ENCODE results near the gene MBTPS1. TPM values are rescaled to one million over a fixed set of nuclear protein-coding genes. Genes with fewer than 3 reads are reported as not detected.

Gene MBTPS1
- total and polyA plus RNA-seq, 2 donors from 2014 or later, result 45.5 to 91.7 TPM

DNA sequence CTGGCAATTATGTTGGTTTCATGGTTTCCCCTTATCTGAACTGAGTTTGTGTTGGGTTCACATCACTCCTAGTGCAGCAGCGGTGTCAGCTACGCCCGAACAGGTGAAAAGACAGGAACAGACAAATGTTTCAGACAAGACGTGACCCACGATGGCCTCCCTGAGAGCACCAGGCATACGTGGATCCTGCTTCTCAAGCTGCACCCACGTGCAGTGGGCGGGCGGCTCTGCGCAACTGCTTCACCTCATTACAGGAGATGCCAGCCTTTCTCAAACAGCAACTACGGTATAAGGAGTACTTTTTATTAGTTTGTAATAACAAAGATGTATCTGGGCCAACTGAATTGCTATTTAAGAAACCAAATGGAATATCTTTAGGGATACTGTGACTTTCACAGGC lies 41.4 kb downstream of the MBTPS1 start:
- TF ChIP-seq, protein P1, sequence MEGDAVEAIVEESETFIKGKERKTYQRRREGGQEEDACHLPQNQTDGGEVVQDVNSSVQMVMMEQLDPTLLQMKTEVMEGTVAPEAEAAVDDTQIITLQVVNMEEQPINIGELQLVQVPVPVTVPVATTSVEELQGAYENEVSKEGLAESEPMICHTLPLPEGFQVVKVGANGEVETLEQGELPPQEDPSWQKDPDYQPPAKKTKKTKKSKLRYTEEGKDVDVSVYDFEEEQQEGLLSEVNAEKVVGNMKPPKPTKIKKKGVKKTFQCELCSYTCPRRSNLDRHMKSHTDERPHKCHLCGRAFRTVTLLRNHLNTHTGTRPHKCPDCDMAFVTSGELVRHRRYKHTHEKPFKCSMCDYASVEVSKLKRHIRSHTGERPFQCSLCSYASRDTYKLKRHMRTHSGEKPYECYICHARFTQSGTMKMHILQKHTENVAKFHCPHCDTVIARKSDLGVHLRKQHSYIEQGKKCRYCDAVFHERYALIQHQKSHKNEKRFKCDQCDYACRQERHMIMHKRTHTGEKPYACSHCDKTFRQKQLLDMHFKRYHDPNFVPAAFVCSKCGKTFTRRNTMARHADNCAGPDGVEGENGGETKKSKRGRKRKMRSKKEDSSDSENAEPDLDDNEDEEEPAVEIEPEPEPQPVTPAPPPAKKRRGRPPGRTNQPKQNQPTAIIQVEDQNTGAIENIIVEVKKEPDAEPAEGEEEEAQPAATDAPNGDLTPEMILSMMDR (IDR thresholded peaks at IDR 0.05; ENCODE audit: borderline replicate concordance, extremely low read depth, insufficient read depth), result no peak
- FAIRE-seq, result no peak
- Histone ChIP-seq H3K9me3 (ENCODE audit: control insufficient read depth in 2 of 3, insufficient read depth in 1 of 3, low read length in 3 of 3) (no peaks in the 10 kb centered on the region), H3K4me3 (ENCODE audit: low read length in 3 of 3) (no peak overlapping the region), H3K27me3 (ENCODE audit: control insufficient read depth, insufficient read depth, low read length) (no peaks in the 10 kb centered on the region), H3K36me3 (ENCODE audit: control insufficient read depth in 2 of 3, insufficient read depth in 3 of 3, low read length in 3 of 3) (peaks cover 4 to 45% (median 31%) of the 10 kb centered on the region in 3 donors), H3K4me1 (ENCODE audit: control insufficient read depth in 2 of 3, insufficient read depth in 2 of 3, low read depth in 1 of 3, low read length in 3 of 3) (no peaks in the 10 kb centered on the region), H3K9ac (ENCODE audit: low read length in 3 of 3) (no peak overlapping the region), H3K27ac (ENCODE audit: low read depth in 2 of 2, low read length in 2 of 2) (no peak overlapping the region)
- DNase-seq, result no peak
- intact Hi-C loops (cut with DNase I), result no loop called here

DNA sequence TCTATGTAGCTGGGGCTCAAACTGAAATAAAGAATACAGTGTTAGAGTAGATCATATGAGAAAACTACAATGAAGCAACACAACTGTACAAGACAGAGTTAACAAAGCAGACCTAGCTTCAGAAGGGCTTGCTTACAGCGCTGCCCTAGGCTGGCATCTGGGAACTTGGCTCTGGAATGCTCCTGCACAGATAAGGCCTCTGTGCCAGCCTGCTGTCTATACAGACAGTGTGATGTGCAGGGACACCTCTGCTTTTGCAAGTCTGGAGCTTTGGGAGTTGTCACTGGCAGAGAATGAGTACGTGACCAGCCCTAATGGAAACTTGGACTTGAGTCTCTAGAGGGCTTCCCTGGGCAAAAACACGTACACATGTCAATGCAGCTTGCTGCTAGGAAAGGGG lies 42.0 kb downstream of the MBTPS1 start:
- TF ChIP-seq, protein P1 (IDR thresholded peaks at IDR 0.05; ENCODE audit: borderline replicate concordance, extremely low read depth, insufficient read depth), result no peak
- intact Hi-C loops (cut with DNase I), result no loop called here
- DNase-seq (no peak), FAIRE-seq (no peak)
- Histone ChIP-seq H3K9ac (ENCODE audit: low read length in 3 of 3) (no peak overlapping the region), H3K4me3 (ENCODE audit: low read length in 3 of 3) (no peak overlapping the region), H3K27me3 (ENCODE audit: control insufficient read depth, insufficient read depth, low read length) (no peaks in the 10 kb centered on the region), H3K4me1 (ENCODE audit: control insufficient read depth in 2 of 3, insufficient read depth in 2 of 3, low read depth in 1 of 3, low read length in 3 of 3) (no peaks in the 10 kb centered on the region), H3K27ac (ENCODE audit: low read depth in 2 of 2, low read length in 2 of 2) (no peak overlapping the region), H3K36me3 (ENCODE audit: control insufficient read depth in 2 of 3, insufficient read depth in 3 of 3, low read length in 3 of 3) (peaks cover 4 to 45% (median 31%) of the 10 kb centered on the region in 3 donors), H3K9me3 (ENCODE audit: control insufficient read depth in 2 of 3, insufficient read depth in 1 of 3, low read length in 3 of 3) (no peaks in the 10 kb centered on the region)

DNA sequence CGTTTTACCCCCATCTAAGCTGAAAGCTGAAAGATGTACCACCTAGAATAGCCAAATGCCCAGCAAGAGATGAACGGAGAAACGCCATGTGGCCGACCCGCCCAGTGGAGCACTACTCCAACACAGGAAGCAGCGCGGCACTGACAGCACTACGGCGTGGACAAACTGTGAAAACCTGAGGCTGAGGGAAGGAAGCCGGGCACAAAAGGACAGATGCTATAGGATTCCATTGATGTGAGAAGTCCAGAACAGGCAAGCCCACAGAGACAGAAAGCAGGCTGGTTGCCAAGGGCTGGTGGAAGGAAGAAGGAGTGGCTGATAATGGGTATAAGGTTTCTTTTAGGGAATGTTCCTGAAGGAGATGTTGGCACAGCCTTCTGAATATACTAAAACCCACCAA lies 44.7 kb downstream of the MBTPS1 start:
- Histone ChIP-seq H3K4me3 (ENCODE audit: low read length in 3 of 3) (no peak overlapping the region), H3K27ac (ENCODE audit: low read depth in 2 of 2, low read length in 2 of 2) (no peak overlapping the region), H3K4me1 (ENCODE audit: control insufficient read depth in 2 of 3, insufficient read depth in 2 of 3, low read depth in 1 of 3, low read length in 3 of 3) (no peaks in the 10 kb centered on the region), H3K36me3 (ENCODE audit: control insufficient read depth in 2 of 3, insufficient read depth in 3 of 3, low read length in 3 of 3) (peaks cover 4 to 60% (median 49%) of the 10 kb centered on the region in 3 donors), H3K9ac (ENCODE audit: low read length in 3 of 3) (no peak overlapping the region), H3K27me3 (ENCODE audit: control insufficient read depth, insufficient read depth, low read length) (no peaks in the 10 kb centered on the region), H3K9me3 (ENCODE audit: control insufficient read depth in 2 of 3, insufficient read depth in 1 of 3, low read length in 3 of 3) (no peaks in the 10 kb centered on the region)
- intact Hi-C loops (cut with DNase I), result no loop called here
- TF ChIP-seq, protein P1 (IDR thresholded peaks at IDR 0.05; ENCODE audit: borderline replicate concordance, extremely low read depth, insufficient read depth), result no peak
- DNase-seq, result no peak
- FAIRE-seq, result no peak

DNA sequence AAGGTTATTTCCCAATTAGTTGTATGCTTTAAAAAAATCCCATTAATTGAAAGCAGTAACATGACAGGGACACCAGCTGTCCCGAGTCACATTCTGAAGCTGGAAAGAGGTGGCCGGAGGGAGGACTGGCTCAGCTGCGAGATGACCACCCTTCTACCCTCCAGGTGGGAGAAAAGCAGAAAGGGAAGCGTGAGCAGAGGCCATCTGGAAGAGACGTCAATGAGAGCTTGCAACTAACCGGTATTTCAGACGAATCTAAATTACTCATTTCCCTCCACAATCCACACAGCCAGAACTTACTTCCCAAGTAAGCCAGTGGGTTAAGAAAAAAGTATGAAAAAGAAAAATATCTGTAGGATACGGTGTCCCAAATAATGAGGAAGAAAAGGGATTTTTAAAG lies 45.6 kb downstream of the MBTPS1 start:
- no peak overlapping the region for H3K9ac ChIP-seq (ENCODE audit: low read length in 3 of 3)
- H3K36me3 ChIP-seq (ENCODE audit: control insufficient read depth in 2 of 3, insufficient read depth in 3 of 3, low read length in 3 of 3), result peaks cover 5 to 65% (median 56%) of the 10 kb centered on the region in 3 donors
- no peaks in the 10 kb centered on the region for H3K4me1 ChIP-seq (ENCODE audit: control insufficient read depth in 2 of 3, insufficient read depth in 2 of 3, low read depth in 1 of 3, low read length in 3 of 3)
- DNase-seq (no peak), FAIRE-seq (no peak)
- no peaks in the 10 kb centered on the region for H3K9me3 ChIP-seq (ENCODE audit: control insufficient read depth in 2 of 3, insufficient read depth in 1 of 3, low read length in 3 of 3)
- no peaks in the 10 kb centered on the region for H3K27me3 ChIP-seq (ENCODE audit: control insufficient read depth, insufficient read depth, low read length)
- no peak overlapping the region for H3K4me3 ChIP-seq (ENCODE audit: low read length in 3 of 3)
- intact Hi-C loops (cut with DNase I), result no loop called here
- TF ChIP-seq, protein P1 (IDR thresholded peaks at IDR 0.05; ENCODE audit: borderline replicate concordance, extremely low read depth, insufficient read depth), result no peak
- H3K27ac ChIP-seq (ENCODE audit: low read depth in 2 of 2, low read length in 2 of 2), result no peak overlapping the region

Data from kidney (tissue), 14 donors.